Kidney (tissue), 14 donors: Measurements from ENCODE around the gene COL8A1. TPM values are rescaled to one million over a fixed set of nuclear protein-coding genes. Genes with fewer than 3 reads are reported as not detected.

Experiments used
- DNase-seq, 5 donors: peaks; one replicate each; pipeline ENCODE4 v3.0.0-alpha.2; 2013 to 2020
- FAIRE-seq: peaks from 2 replicates; lab custom pipeline; 2012; peaks lifted over from hg19 to GRCh38; lab: Jason Lieb, UNC
- H3K27ac ChIP-seq, 2 donors: one replicate each; pipeline ENCODE4 v1.7.0; 2013; ENCODE audit warnings: low read depth in 2 of 2, low read length in 2 of 2, inconsistent platforms in 1 of 2
- H3K27me3 ChIP-seq: one replicate; pipeline ENCODE4 v1.7.1; 2013; ENCODE audit warnings: low read length, inconsistent platforms; ENCODE audit not compliant: control insufficient read depth, insufficient read depth
- H3K36me3 ChIP-seq, 3 donors: one replicate each; pipeline versions ENCODE4 v1.7.0 to v1.7.1; 2013; ENCODE audit warnings: low read length in 3 of 3, control low read depth in 1 of 3, inconsistent platforms in 1 of 3; ENCODE audit not compliant: insufficient read depth in 3 of 3, control insufficient read depth in 2 of 3
- H3K4me1 ChIP-seq, 3 donors: one replicate each; pipeline versions ENCODE4 v1.7.0 to v1.7.1; 2013; ENCODE audit warnings: low read length in 3 of 3, inconsistent platforms in 1 of 3, low read depth in 1 of 3; ENCODE audit not compliant: control insufficient read depth in 2 of 3, insufficient read depth in 2 of 3
- H3K4me3 ChIP-seq, 3 donors: one replicate each; pipeline versions ENCODE4 v1.7.0 to v1.8.1; 2013; ENCODE audit warnings: low read length in 3 of 3, control low read depth in 1 of 3, inconsistent platforms in 1 of 3
- H3K9ac ChIP-seq, 3 donors: one replicate each; pipeline versions ENCODE4 v1.7.0 to v1.7.1; 2013; ENCODE audit warnings: low read length in 3 of 3, control low read depth in 1 of 3, inconsistent platforms in 1 of 3
- H3K9me3 ChIP-seq, 3 donors: one replicate each; pipeline versions ENCODE4 v1.7.0 to v1.7.1; 2013; ENCODE audit warnings: low read length in 3 of 3, control low read depth in 1 of 3, inconsistent platforms in 1 of 3; ENCODE audit not compliant: control insufficient read depth in 2 of 3, insufficient read depth in 1 of 3
- CTCF ChIP-seq: IDR thresholded peaks from 3 replicates; pipeline ENCODE4 v1.5.1; 2012; ENCODE audit warnings: mild to moderate bottlenecking, moderate library complexity, borderline replicate concordance; ENCODE audit not compliant: insufficient read depth; ENCODE audit errors: extremely low read depth
- intact Hi-C: fragments of 100-400 bp; cut with DNase I; formaldehyde crosslinking; loops from one replicate; pipeline ENCODE4 v1.11.1; 2022
- polyA plus RNA-seq: library from polyadenylated mRNA; stranded (reverse); fragments of 350-450 nt; fragmentation: Illumina TruSeq; extraction: RNeasy Lipid Tissue Mini Kit (QIAGEN cat#74804); gene quantifications from one replicate; pipeline ENCODE4 v1.2.3, GENCODE V29; 2014; ENCODE audit warnings: low read depth, low replicate concordance; ENCODE audit not compliant: insufficient read depth
- total RNA-seq: library from RNA; stranded (reverse); fragmentation: NEBNext Ultra II Directional; extraction: Animal tissue kit (Norgen Biotek cat#: 25700); gene quantifications from one replicate; pipeline ENCODE4 v1.2.1, GENCODE V29; 2021
- donor health status: control.
- donor health status: control.
- donor health status: control.
- donor health status: control.
- donor health status: control.
- donor health status: DM: yes; HTN: yes; CAD: no.
- donor health status: Normal renal cell carcinoma (clear cell type).

COL8A1 gene
- total and polyA plus RNA-seq, 2 donors from 2014 or later = 3.6 to 24.2 TPM

DNA sequence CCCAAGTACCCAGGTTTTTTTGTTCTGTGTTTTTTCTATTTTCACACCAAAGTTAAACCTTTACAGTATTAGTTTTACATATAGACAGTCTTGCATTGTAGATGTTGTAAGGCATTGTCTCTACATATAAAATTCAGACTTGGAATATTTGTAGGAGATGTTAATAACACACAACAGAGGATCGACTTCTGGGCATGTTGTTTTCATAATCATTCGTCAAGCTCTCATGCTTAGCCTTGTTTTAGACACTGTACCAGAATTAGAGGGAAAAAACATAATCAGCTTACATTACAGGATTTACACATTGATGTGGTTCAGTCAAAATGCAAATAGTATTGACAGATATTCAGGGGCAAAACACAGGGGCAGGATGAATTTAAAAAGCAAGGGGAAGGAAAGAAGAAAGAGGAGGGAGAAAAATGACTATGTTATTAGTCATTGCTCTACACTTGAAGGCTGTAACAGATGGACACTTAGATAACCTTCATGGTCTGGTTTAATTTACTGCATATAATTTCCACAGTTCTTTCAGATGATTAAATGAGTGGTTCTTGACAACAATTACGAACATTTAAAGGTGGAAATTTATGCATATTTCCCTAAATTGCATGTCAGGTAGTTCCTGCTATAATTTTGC lies 186.7 kb downstream of the COL8A1 start:
- FAIRE-seq (no peak), DNase-seq (no peak)
- no peak for TF ChIP-seq CTCF
- no peak overlapping the region for H3K4me3 ChIP-seq
- H3K27me3 ChIP-seq = no peaks in the 10 kb centered on the region
- H3K9ac ChIP-seq = no peak overlapping the region
- no peaks in the 10 kb centered on the region for H3K9me3 ChIP-seq
- no peaks in the 10 kb centered on the region for H3K36me3 ChIP-seq
- H3K4me1 ChIP-seq = no peaks in the 10 kb centered on the region
- intact Hi-C loops = no loop called here
- H3K27ac ChIP-seq = no peak overlapping the region

GRCh38 chr3:99829844-99830243 lies 191.4 kb downstream of the COL8A1 start:
- H3K27me3 ChIP-seq = no peaks in the 10 kb centered on the region
- FAIRE-seq = no peak
- intact Hi-C loops = no loop called here
- H3K9me3 ChIP-seq = no peaks in the 10 kb centered on the region
- no peak overlapping the region for H3K9ac ChIP-seq
- peaks cover 0 to 3% (median 0%) of the 10 kb centered on the region in 3 donors for H3K4me1 ChIP-seq
- no peak overlapping the region for H3K27ac ChIP-seq
- no peak for TF ChIP-seq CTCF
- DNase-seq = no peak
- H3K4me3 ChIP-seq = no peak overlapping the region
- no peaks in the 10 kb centered on the region for H3K36me3 ChIP-seq

DNA sequence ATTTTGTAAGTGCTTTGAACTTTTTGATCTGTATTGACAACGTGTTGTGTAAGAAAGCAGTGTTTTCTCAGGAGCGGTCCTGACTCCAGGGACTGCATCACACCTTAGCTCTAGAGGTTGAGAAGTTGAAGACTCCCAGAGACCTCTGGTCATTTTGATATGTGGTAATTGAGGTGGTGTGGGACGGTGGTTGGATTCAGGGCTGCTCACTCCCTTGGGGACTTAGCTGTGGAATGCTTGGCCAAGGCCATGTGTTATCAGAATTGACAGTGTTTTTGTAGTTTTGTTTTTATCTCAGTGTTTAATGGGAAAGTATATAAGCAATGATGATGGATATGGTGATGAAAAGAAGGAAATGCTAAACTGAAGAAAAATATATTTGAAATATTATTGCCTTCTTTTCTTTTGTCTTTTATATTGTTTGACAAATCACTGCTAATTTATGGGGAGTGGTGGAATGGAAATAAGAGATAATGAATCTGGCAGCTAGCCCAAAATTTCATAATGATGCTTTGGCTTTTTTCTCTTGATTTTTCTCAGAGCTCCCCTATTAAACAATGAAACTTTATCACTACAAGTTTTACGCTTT lies 195.3 kb downstream of the COL8A1 start:
- no peak for TF ChIP-seq CTCF
- Histone ChIP-seq H3K9ac (no peak overlapping the region), H3K4me1 (peaks cover 0 to 3% (median 0%) of the 10 kb centered on the region in 3 donors), H3K9me3 (no peaks in the 10 kb centered on the region), H3K4me3 (no peak overlapping the region), H3K27ac (no peak overlapping the region), H3K27me3 (no peaks in the 10 kb centered on the region), H3K36me3 (no peaks in the 10 kb centered on the region)
- DNase-seq (peak in 1 of 5 donors; percentile 43), FAIRE-seq (no peak)
- intact Hi-C loops = no loop called here
